Kidney epithelial cell (primary cell): ENCODE measurements around the gene SLX4IP. TPM values are rescaled to one million over a fixed set of nuclear protein-coding genes. Genes with fewer than 3 reads are reported as not detected.

Experiments used
- DNase-seq: peaks from one replicate; pipeline ENCODE4 v3.0.0-alpha.2; 2010; ENCODE audit warnings: low read depth
- H3K27me3 ChIP-seq: 2 replicates; pipeline ENCODE4 v1.6.0; 2011; ENCODE audit warnings: low read length; ENCODE audit not compliant: control insufficient read depth, insufficient read depth
- H3K36me3 ChIP-seq: 2 replicates; pipeline ENCODE4 v1.5.1; 2011; ENCODE audit warnings: low read length; ENCODE audit not compliant: control insufficient read depth, insufficient read depth
- H3K4me3 ChIP-seq: 2 replicates; pipeline ENCODE4 v1.5.1; 2011; ENCODE audit warnings: low read depth, mild to moderate bottlenecking, control low read depth, low read length
- CTCF ChIP-seq: IDR thresholded peaks from 2 replicates; pipeline ENCODE4 v1.5.1; 2011; ENCODE audit warnings: mild to moderate bottlenecking, moderate library complexity, low read length, control low read depth, inconsistent platforms; ENCODE audit not compliant: insufficient read depth, poor library complexity, severe bottlenecking
- total RNA-seq: library from RNA; depleted of rRNA; stranded (reverse); fragments of >200 nt; gene quantifications from 2 replicates; pipeline ENCODE4 v1.2.3, GENCODE V29; 2015

SLX4IP gene
- total RNA-seq, 1 donor from 2014 or later, result 5.8 TPM

DNA sequence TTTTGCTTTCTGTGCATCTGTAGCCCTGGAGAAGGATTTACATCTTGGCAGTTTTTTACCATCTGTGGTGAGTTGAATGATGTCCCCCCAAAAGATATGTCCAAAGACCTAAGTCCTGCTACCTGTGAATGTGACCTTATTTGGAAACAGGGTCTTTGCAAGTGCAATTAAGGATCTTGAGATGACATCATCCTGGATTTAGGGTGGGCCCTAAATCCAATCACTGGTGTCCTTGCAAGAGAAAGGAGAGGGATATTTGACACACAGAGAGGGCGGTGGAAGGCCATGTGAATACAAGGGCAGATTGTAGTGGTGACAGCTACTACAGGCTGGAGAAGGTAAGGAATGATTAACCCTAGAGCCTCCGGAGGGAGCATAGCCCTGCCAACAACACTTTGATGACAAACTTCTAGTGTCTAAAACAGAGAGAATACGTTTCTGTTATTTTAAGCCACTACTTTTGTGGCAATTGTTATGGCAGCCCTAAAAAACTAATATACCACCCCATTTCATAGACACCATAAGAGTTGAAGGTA lies 36.2 kb upstream of the SLX4IP start:
- TF ChIP-seq CTCF, result no peak
- H3K27me3 ChIP-seq, result no peaks in the 10 kb centered on the region
- H3K36me3 ChIP-seq, result no peaks in the 10 kb centered on the region
- no peak for DNase-seq
- H3K4me3 ChIP-seq, result no peak overlapping the region

DNA sequence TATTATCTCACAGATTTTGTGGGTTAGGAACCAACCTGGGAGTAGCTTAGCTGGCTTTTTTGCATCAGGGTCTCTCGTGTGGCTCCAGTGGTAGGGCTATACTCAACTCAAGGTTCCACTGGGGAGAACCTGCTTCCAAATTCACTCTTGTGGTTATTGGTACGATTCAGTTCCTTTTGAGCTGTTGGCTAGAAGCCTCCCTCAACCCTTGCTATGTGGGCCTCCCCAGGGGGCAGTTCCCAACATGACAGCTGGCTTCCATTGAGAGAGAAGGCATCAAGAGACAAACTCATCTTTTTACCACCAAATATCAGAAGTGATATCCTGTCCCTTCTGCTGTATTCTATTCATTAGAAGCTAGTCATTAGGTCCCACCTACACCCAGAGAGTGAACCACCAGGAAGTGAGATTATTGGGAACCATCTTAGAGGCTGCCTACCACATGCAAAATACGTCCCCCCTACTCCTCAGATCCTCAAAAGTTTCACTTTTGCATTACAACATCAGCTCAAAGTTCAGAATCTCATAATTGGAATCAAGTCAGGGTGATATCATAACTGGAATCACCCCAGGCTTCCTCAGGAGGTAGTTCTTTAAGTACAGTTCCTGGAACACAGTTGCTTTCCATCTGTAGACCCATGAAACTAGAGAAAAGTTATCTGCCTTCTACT lies 32.0 kb upstream of the SLX4IP start:
- no peak for DNase-seq
- TF ChIP-seq CTCF, result no peak
- Histone ChIP-seq H3K4me3 (no peak overlapping the region), H3K27me3 (no peaks in the 10 kb centered on the region), H3K36me3 (no peaks in the 10 kb centered on the region)

- Histone ChIP-seq H3K4me3 (no peak overlapping the region), H3K36me3 (no peaks in the 10 kb centered on the region), H3K27me3 (no peaks in the 10 kb centered on the region)
- TF ChIP-seq CTCF, result no peak
- DNase-seq, result no peak
Measured at GRCh38 chr20:10404023-10404628, 31.0 kb upstream of the SLX4IP start.

DNA sequence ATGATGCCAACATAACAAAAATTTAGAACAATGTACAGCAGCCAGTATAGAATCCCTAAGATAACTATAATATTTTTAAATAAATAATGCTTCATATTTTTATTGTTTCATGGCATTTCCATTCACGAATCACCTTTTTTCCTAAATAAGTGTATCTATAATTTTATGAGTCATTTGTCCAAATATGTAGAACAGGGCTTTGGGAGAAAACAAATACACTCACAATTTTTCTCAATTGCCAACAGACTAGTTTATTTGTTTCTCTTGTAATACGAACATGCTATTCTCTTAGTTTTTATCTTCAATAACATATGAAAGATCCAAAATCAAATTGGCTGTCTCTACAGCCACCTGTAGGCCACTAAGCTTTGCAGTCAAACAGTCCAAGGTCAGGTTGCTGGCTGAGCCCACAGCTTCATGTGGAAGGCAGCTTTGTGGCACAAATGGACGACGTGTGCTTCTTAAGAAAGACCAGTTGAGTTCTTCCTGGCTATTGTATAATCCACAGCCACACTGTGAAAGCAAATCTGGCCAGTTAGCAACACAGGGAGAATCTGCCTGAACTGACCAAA lies 30.1 kb upstream of the SLX4IP start:
- Histone ChIP-seq H3K27me3 (no peaks in the 10 kb centered on the region), H3K36me3 (no peaks in the 10 kb centered on the region), H3K4me3 (no peak overlapping the region)
- no peak for DNase-seq
- no peak for TF ChIP-seq CTCF

GRCh38 chr20:10408108-10408813 lies 26.8 kb upstream of the SLX4IP start:
- no peak for DNase-seq
- Histone ChIP-seq H3K27me3 (no peaks in the 10 kb centered on the region), H3K4me3 (no peak overlapping the region), H3K36me3 (no peaks in the 10 kb centered on the region)
- no peak for TF ChIP-seq CTCF
